ENCODE measurements around the gene GPR55.

The GPR55 gene

DNA sequence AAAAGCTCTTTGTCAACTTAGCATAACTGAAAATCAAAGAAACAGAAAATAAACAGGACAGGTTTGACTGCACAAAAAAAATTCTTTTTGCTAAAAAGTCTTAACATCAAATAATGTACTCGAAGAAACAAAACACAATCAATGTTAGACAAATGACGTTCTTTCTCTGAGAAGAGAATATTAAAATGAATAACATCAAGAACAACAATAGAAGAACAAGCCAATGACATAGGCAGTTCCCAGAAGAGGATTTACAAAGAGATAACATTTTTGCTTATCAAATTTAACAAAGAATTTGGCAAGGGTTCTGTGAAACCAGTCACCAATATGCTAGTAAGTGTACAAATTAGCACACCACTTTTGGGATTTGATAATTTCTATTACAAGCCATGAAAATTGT lies 5.8 kb downstream of the GPR55 start:
- no peak for DNase-seq (ENCODE audit: low read depth, low spot score)

DNA sequence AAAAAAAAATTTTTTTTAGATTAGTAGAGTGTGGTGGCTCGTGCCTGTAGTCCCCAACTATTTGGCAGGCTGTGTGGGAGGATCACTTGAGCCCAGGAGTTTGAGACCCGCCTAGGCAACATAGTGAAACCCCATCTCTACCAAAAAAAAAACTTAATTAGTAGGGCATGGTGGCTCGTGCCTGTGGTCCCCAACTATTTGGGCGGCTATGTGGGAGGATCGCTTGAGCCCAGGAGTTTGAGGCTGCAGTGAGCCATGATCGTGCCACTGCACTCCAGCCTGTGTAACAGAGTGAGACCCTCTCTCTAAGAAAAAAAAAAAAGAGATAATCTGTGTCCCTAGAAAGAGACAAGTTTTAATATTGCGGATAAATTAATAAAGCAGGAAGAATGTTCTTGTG lies 8.8 kb downstream of the GPR55 start:
- DNase-seq (ENCODE audit: low read depth, low spot score), result no peak

DNA sequence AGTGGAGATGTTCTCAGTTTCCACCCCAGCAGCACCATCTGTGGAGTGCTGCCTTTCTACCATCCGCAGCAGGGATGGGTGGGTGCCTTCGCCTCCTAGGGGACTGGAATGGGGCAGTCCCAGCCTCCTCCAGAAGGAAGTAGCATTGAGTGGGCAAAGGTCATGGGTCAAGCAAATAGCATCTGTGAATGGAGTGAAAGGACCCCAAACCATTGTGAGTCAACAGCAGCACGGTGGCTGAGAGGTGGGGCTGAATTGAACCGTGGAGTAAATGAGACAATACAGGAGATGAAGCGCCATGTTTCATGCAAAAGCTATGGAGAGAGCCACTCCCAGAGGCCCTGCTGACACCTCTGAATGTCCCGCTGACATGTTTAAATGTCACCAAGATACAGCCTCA lies 9.7 kb downstream of the GPR55 start:
- DNase-seq (ENCODE audit: low read depth, low spot score), result no peak

DNA sequence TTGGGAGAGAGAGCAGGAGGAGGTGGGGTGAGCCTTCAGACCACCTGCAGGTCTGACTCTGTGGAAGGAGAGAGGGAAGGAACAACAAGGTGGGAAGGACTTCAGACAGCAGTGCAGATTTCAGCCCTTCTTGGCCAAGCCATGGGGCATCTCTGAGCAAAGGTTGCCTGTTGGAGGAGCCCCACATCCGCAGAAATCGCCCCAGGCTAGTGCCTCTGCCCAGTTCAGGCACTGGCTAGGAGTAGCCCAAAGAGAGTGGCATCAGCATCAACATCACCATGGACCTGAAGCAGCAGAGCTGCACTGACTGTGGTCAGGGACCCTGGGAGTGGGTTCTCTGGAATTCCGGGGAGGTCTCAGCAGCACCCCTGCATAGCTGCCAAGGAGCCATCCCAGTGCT lies 10.2 kb downstream of the GPR55 start:
- DNase-seq (ENCODE audit: low read depth, low spot score), result no peak

DNA sequence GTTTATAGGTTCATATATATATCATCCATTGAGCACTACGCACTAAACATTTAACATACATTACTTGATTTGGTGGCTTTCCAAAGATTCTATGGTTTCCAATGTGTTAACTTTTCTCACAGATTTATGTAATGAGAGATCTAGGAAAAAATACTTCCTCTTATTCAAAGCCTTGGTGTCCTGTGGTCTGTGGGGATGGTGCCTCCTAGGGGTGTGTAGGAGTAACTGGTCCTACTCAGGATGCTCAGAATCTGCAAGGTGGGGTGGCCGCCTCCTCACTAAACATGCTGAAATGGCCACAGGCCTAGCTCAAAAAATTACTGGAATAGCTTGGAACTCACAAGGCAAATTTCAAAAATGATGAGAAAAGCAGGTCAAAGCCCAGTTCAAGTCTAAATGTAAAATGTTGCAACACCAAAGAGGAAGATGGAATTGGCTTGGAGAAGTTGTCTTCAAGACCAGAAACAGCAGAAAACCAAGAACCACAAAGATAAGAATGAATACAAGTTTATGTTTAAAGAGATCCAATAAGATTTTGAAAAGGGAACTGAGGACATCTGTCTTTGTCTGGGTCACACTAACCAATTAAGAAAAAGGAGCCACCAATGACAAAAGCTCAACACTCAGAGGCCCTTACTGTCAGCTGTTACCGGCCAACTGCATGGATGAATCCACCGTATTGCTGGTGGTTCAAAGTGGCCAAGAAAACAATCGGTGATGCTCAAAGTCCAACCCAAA lies 11.5 kb downstream of the GPR55 start:
- no peak for DNase-seq (ENCODE audit: low read depth, low spot score)

DNA sequence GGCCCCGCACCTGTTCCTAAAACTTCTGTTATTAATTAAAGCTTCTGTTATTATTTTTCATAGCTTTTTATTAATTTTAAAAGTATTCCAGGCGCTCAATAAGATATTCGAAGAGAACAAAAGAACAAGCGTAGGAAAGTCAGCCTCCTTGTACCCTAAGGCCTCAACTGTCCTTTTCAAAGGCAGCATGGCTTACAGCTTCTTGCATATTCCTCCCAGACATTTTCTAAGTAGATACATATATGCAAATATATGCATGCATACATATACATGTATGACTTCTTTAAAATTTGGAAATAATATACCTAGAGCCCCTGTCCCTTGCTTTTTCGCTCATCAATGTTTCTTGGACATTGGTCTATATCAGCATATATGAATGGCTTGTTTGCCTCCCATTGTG lies 12.3 kb downstream of the GPR55 start:
- no peak for DNase-seq (ENCODE audit: low read depth, low spot score)

DNA sequence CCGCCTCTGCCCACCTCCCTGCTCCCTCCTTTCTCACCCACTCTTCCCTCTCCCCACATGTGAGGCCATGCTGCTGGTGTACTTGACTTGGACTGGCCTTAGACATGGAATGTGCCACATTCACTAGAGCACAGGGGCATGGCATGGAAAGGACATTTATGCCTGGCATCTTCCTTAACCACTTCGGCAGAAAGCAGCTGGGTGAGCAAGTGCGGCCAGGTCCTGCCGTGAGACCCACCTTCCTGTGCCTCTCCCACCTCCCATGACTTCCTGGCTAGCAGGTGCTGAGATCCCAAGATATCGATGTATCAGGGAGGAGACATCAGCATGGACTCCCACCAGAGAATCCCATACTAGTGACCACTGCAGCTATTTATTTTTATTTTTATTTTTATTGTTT lies 13.0 kb downstream of the GPR55 start:
- DNase-seq (ENCODE audit: low read depth, low spot score), result no peak

DNA sequence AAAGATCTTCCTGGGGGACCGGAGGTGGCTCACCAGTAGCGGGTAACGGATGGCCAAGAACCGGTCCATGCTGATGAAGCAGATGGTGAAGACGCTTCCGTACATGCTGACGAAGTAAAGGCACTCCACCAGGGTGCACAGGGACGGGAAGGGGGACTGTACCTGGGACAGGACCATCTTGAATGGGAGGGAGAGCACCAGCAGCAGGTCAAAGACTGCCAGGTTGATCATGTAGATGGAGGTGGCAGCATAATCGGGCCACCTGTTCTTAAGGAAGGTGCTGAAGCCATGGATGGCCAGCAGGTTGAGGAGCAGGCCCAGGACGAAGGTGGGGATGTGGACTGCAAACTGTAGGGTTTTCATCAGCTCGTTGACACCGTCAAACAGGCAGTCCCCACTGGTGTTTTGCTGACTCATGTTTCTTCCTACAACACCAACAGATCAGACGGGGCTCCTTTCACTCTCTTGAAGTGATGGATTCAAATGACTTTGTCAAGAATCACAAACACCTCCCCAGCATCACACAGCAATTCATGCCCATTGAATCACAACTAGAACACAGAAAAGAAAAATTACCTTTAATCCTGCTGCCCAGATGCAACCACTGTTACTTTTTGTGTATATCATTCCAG lies 14.4 kb downstream of the GPR55 start:
- DNase-seq (ENCODE audit: low read depth, low spot score), result no peak

DNA sequence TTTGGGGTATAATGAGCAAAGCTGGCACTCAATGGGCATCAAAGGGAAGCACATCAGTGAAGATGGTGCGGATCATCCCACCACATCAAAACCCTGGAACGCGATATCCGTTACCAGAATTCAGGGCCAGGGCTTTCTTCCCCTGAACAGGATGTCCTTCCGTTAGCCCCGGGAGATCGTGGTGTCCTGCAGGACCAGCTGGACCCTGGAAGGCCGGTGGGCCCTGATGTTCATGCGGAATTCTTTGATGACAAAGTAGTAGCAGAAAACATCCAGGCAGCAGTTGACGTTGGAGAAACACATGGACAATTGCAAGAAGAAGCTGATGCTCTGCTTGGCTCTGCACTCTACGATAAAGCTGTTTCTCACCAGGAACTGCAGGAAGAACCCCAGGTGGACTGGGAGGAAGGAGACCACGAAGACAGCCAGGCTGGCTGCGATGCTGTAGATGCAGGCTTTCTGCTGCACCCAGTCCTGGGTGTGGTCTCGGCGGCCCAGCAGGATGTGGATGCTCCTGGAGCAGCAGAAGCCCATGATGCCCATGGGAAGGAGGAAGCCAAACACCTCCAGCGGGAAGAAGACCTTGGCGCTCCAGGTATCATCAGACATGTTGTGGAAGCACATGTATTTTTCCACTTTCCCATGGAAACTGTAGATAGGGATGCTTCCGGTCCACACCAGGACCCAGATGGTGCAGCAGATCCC lies 15.0 kb downstream of the GPR55 start:
- DNase-seq (ENCODE audit: low read depth, low spot score), result no peak

DNA sequence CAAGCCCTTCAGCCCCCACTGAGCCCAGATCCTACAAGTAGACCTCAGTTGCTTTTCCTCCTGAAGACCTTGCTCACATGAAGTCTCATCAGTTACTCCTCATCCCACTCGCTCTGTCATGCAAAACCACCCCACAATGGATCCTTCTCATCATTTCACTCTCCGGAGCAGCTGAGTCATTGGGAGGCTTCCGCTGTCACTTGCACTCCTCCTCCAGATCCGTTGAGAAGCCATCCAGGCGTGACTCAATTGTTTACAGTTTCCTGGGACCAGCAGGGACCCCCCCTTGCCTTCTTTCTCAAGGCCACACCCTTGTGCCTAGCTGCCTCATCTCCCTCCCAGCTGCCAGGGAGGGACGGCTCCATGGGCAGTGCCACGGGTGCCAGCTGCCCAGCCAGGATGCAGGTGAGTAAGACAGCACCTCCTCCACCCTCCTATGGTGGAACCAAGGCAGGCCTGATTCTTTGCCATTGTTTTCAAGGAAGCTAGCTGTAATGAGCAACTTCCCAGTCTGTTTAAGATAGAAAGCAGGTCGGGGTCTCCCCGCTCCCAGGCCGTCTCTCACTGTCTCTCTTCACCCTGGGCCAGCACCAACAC lies 16.3 kb downstream of the GPR55 start:
- no peak for DNase-seq (ENCODE audit: low read depth, low spot score)

DNA sequence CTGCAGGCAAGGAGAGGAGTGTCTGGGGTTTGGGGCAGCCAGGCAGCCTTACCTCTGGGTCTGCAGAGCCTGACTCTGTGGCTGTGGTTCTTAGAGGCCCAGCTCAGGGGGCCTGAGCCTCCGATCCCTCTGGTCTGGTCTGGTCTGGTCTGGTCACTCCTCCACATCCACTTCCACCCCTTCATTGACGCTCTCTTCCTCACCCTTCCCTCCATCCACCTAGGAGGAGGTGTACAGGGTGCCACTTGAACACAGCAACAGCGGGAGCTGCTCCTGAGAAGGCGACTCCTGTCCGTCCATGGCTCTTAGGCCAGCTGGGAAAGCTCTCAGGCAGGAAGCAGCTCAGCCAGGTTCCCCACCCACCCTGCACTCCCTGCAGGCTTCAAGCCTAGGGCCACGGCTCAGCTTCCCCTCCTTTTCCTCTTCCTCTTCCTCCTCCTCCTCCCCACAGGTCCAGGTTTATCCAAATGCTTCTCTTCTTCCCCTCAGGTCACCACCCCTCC lies 16.9 kb downstream of the GPR55 start:
- no peak for DNase-seq (ENCODE audit: low read depth, low spot score)

DNA sequence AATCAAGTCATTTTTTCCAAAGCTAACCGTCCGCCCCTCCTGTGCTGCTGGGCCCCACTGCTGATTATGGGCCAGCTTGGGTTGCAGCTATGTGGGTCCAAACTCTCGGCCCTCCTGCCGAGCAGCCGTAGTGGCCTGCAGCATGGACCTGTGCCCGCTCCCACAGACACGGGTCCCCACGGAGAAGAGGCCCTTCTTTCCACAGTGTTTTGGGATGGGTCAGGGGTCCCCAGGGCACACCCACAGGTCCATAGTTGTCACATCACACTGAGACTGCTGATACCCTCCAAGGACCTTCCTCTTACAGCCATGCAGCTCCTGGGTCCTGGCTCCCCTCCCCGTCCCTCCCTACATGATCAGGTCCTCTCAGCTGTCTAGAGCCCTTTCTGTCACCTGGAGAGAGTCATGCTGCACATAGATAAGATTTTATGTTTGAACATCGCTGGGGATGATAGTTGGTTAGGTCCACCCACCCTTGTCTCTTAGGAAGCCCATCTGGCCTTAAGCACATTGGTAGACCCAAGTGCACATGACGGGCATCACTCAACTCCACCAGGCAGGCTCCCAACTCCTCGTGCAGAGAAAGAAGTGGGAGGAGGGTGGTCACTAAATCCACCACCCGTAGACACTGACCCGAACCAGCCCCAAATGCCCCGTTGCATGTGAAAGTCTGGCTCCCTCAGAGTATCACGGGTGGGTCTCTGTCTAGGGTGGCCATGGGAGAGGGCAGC lies 17.5 kb downstream of the GPR55 start:
- DNase-seq (ENCODE audit: low read depth, low spot score), result no peak

DNA sequence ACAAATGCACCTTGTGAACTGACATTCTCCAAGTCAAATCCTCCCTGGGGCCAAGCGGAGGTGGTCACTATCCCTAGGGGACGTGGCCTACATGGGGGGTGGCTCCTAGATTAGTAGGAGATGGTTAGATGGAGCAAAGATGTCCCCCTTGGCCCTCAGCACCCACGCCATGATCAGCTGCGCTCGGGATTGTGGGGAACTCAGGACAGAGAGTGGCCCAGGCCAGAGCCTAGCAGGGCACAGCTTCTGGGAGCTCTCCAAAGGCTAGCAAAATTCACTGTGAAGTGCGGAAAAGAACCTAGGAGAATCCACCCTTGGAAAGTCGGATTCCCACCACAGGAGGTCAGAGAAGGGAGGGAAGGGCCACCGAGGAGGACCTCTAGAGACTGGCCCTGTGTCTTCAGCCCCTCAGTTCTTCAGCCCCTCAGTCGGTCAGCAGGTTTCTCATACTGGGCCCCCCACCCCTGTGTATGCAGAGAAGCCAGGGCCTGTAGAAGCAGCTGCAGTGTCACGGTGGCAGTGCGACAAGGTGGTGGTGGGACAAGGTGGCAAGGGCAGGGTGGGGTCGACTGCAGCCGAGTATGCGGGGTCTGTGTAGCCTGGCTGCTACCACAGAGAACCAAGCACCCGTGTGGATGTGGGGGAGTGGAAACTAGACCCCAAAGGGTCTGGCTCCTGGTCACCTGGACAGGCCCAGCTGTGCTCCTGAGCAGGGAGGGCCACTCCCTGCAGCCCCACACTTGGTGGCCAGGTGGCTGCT lies 18.4 kb downstream of the GPR55 start:
- no peak for DNase-seq (ENCODE audit: low read depth, low spot score)

DNA sequence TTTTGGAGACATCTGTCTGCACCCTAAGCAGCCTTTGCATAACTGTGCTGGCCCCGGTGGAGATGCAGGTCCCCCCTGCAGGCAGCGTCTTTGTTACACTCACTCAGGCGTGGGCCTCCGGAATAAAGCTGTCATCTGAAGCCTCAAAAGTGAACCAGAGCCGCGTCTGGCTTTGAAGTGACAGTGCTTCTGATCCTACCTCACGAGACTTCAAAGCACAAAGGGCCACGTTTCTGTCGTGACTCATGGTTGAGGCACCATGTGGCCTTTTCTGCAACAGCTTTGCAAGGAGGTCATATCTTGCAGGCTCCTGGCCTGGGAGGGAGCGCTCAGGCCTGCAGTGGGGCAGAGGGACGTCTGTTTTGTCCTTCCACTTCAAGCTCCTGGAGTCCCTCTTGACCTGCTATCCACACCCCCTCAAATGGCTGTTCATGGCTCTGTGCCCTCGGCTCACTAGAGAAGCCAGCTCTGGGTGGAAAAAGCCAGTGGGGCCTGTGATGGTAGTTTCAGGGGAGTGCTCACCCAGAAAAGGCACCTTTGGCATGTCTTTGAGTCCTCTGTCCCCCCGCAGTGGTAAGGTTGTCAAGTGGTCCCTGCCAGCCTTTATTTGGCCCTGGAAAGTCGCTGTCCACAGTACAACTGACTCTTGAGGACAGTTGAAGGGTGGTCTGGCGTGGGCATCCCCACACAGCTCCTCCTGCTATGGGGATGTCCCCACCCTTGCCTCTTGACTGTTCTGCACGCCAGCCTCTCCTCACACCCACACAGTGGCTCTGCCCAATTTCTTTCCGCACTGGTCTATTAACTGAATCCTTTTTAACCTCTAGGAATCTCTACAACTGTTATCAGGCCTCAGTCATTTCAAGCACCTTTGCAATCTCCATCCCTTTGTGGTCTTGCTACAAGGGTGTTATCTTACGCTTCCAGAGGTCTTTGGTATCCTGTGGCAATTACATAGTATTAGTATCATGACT lies 19.3 kb downstream of the GPR55 start:
- DNase-seq (ENCODE audit: low read depth, low spot score), result no peak

DNA sequence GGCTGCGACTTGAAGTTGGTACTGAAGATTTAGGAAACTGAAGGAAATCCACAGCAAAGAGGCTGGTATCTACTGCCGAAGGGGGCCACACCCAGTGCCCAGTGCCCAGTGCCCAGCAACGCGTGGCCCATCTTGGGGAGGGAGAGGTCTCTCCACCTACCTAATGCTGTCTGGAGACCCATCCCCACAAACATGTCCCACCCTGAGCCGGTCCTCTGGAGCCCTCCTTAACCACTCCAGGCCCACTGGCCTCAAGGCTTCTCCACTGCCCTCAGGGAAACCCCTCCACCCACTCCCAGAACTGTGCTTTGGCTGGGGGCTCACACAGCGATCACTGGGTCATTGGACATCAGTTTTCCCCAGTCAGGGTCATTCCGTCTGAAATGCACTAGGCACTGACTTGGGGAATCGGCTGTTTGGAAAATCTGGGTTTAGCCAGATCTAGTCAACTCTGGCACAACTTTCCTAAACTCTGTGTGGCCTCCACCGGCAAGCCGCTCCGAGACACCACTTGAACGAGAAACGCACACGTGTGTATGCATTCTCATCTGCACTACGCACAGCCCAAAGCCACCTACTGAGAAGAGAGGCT lies 20.1 kb downstream of the GPR55 start:
- DNase-seq (ENCODE audit: low read depth, low spot score), result no peak

DNA sequence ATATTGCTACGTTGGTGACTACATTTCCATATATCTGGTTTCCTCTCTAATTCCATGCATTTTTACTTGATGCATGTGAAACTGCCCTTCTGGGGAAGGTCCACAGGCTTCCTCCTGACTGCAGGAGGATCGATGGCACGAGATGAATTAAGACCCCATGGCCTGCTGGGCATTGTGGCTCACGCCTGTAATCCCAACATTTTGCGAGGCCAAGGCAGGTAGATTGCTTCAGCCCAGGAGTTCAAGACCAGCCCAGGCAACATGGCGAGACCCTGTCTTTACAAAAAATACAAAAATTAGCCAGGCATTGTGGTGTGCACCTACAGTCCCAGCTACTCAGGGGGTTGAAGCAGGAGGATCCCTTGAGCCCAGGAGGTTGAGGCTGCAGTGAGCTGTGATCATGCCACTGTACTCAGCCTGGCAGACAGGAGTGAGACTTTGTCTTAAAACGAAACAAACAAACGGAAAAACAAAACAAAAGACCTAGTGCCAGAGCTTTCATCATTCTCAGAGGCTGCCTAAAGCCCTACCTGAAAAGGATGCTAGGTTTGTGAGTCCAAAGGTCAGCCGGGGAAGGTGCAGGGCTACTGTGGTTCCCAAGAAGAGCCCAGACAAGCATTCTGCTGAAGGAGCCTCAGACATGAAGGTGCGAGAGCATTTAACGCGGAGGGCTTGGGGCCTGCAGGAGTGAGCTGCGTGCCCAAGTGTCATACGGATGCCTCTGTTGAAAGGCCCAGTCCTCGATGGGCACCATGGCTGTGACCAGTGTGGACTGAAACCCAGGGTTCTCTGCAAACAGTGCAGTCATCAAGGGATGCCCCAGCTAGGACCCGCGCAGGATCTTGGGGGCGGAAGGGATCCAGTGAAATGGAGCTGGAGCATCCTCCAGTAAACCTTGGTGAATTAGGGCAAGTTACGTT lies 21.6 kb downstream of the GPR55 start:
- DNase-seq (ENCODE audit: low read depth, low spot score), result no peak

DNA sequence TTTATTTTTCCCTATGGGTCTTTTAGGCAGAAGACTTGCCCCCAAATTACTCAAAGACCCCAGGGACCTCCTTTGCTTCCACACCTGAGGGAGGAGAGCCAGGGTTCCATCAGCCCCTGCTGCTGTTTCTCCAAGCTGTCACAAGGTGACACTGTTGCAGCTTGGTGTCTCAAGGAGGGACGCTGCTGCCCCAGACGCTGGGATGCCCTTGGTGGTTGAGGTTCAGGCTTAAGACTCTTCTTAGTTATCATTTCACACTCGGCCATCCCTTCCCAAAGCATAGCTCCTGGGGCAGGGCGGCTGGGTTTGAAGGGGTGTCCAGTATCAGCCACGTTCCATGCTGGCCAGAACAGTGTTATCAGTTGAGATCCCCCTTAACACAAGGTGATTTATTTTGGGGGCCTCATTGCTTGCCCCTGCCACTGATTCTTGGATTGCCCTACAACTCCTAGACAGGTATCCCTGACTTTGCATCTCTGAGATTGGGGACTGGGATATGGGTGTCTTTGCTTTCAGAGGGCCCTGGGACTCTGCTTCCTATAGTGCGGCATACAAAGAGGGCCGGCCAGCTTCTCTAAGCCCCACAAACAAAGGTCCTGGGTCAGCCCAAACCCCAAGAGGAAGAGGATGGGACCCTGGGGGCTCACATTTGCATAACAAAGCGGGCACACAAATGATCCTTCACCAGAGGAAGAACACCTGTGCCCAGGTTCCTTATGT lies 22.7 kb downstream of the GPR55 start:
- DNase-seq (ENCODE audit: low read depth, low spot score), result no peak

DNA sequence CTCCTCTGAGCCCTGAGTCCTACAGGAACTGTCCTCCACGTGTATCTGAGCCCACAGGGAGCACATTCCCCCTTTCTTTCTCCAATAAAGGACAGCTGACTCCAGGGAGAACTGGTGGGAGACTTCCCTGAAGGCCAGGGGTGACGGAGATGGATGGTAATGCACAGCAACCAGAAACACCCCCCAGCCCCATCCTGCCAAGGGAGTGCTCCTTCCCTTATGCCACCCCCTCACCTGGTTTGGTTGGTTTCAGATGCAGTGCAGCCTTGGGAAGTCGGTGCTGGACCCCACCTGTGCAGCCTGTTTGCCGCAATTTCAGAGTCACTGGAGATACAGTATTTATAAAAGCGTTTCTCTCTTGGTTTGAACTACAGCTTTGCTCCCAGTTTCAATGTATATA lies 24.0 kb downstream of the GPR55 start:
- no peak for DNase-seq (ENCODE audit: low read depth, low spot score)
